HepG2 (cell line): ENCODE measurements around the gene FRMD4A. TPM values are rescaled to one million over a fixed set of nuclear protein-coding genes. Genes with fewer than 3 reads are reported as not detected.

Experiments
- ATAC-seq: fragments of 200-7000 bp; cut with Tn5 transposase; 3 replicates; pipeline ENCODE4 v1.9.1; 2020; ENCODE audit warnings: mild to moderate bottlenecking, moderate library complexity
- BruUV-seq: library from RNA; stranded (reverse); fragments of 400-500 nt; replicated peaks from 2 replicates; lab custom pipeline; 2021; lab: Mats Ljungman, UMichigan
- CTCF ChIA-PET: fragments of 300-600 bp; formaldehyde crosslinking; extraction: SDS; loops from one replicate; lab custom pipeline; 2021; ENCODE audit warnings: low total read pairs, inconsistent platforms, low intra/inter-chr PET ratio; lab: Yijun Ruan, JAX
- POLR2A ChIA-PET: fragments of 350-600 bp; sonication (Branson Sonifier 250); formaldehyde crosslinking; loops from one replicate; lab custom pipeline; 2020; ENCODE audit warnings: antibody characterized with exemption, inconsistent platforms; lab: Yijun Ruan, JAX
- DNase-seq: peaks from one replicate; pipeline ENCODE4 v3.0.0-alpha.2; 2015; ENCODE audit warnings: low spot score
- FAIRE-seq: peaks from 3 replicates; lab custom pipeline; 2011; peaks lifted over from hg19 to GRCh38; lab: Jason Lieb, UNC
- H2AFZ ChIP-seq: one replicate; pipeline ENCODE4 v1.6.1; 2011; ENCODE audit warnings: low read length, inconsistent platforms
- H3K27ac ChIP-seq: fragments of 300-600 bp; 3 replicates; pipeline ENCODE4 v1.8.0; 2011; ENCODE audit warnings: mixed run types, mild to moderate bottlenecking, mixed read lengths, low read length, inconsistent platforms; ENCODE audit not compliant: insufficient read depth; ENCODE audit errors: extremely low read length
- H3K27me3 ChIP-seq, 2 experiments: fragments of 200-600 bp in 1 of 2; 2 replicates in 1 of 2; 3 replicates in 1 of 2; pipeline versions ENCODE4 v1.6.0 to v1.8.0; 2011; ENCODE audit warnings: low read length in 2 of 2, mild to moderate bottlenecking in 2 of 2, moderate library complexity in 2 of 2, inconsistent platforms in 1 of 2; ENCODE audit not compliant: insufficient read depth in 2 of 2, control insufficient read depth in 1 of 2
- H3K36me3 ChIP-seq, 2 experiments: fragments of 200-600 bp in 1 of 2; replicated peaks in 1 of 2; 2 replicates in 1 of 2; 3 replicates in 1 of 2; pipeline versions ENCODE4 v1.5.1 to v1.8.0; 2011; ENCODE audit warnings: low read length in 2 of 2, inconsistent platforms in 1 of 2; ENCODE audit not compliant: insufficient read depth in 2 of 2, control insufficient read depth in 1 of 2
- H3K4me1 ChIP-seq: 2 replicates; pipeline ENCODE4 v1.5.1; 2012; ENCODE audit warnings: low read length, inconsistent platforms; ENCODE audit not compliant: insufficient read depth
- H3K4me2 ChIP-seq: 2 replicates; pipeline ENCODE4 v1.6.0; 2011; ENCODE audit warnings: low read depth, low read length, inconsistent platforms
- H3K4me3 ChIP-seq, 3 experiments: fragments of 200-600 bp in 1 of 3; sonication (generic), shearing (Covaris generic) in 1 of 3; replicated peaks in 1 of 3; 2 replicates each; pipeline ENCODE4 v1.5.1; 2011 to 2016; ENCODE audit warnings: low read length in 3 of 3, inconsistent platforms in 2 of 3, low read depth in 2 of 3, mild to moderate bottlenecking in 2 of 3, control low read depth in 1 of 3, mixed read lengths in 1 of 3; ENCODE audit not compliant: insufficient read depth in 1 of 3
- H3K79me2 ChIP-seq: one replicate; pipeline ENCODE4 v1.6.1; 2011; ENCODE audit warnings: low read length, inconsistent platforms; ENCODE audit not compliant: insufficient read depth
- H3K9ac ChIP-seq: 2 replicates; pipeline ENCODE4 v1.6.0; 2011; ENCODE audit warnings: mild to moderate bottlenecking, low read depth, low read length, inconsistent platforms; ENCODE audit not compliant: insufficient read depth
- H3K9me3 ChIP-seq: 2 replicates; pipeline ENCODE4 v1.5.1; 2012; ENCODE audit warnings: mild to moderate bottlenecking, low read length
- H4K20me1 ChIP-seq: 2 replicates; pipeline ENCODE4 v1.6.0; 2011; ENCODE audit warnings: inconsistent platforms, mild to moderate bottlenecking, low read length, moderate library complexity; ENCODE audit not compliant: insufficient read depth
- ASH2L ChIP-seq: fragments of 300-600, 200-600 bp; sonication (generic); IDR thresholded peaks from 2 replicates; pipeline ENCODE4 v1.7.0; 2017; ENCODE audit warnings: low read depth, mild to moderate bottlenecking, moderate library complexity, mixed read lengths, low read length; ENCODE audit not compliant: insufficient read length
- HES4 ChIP-seq: sonication (generic); formaldehyde crosslinking; IDR thresholded peaks from 2 replicates; pipeline ENCODE4 v1.9.0; 2021; ENCODE audit warnings: mild to moderate bottlenecking, missing genetic modification reagents, borderline replicate concordance
- HMG20B ChIP-seq: conservative IDR thresholded peaks from 2 replicates; pipeline ENCODE4 v1.6.1; 2016; ENCODE audit warnings: missing genetic modification reagents, missing compliant biosample characterization
- MED8 ChIP-seq: sonication (generic); formaldehyde crosslinking; IDR thresholded peaks from 2 replicates; pipeline ENCODE4 v1.8.1; 2023; ENCODE audit warnings: mild to moderate bottlenecking, missing genetic modification reagents; ENCODE audit not compliant: insufficient replicate concordance
- MXI1 ChIP-seq: IDR thresholded peaks from 3 replicates; pipeline ENCODE4 v1.6.1; 2012; ENCODE audit warnings: low read depth, low read length, inconsistent platforms, borderline replicate concordance
- PHF20 ChIP-seq: sonication (generic); formaldehyde crosslinking; IDR thresholded peaks from 2 replicates; pipeline ENCODE4 v1.5.0; 2020; ENCODE audit warnings: mild to moderate bottlenecking, missing genetic modification reagents
- ZBTB7B ChIP-seq: sonication (generic); formaldehyde crosslinking; IDR thresholded peaks from 2 replicates; pipeline ENCODE4 v1.4.0; 2020; ENCODE audit warnings: missing genetic modification reagents
- ZMYM2 ChIP-seq: sonication (generic); formaldehyde crosslinking; IDR thresholded peaks from 2 replicates; pipeline ENCODE4 v1.8.0; 2022; ENCODE audit warnings: mild to moderate bottlenecking, missing genetic modification reagents
- ZNF432 ChIP-seq: sonication (generic); formaldehyde crosslinking; IDR thresholded peaks from 2 replicates; pipeline ENCODE4 v1.5.0; 2020; ENCODE audit warnings: missing genetic modification reagents, mild to moderate bottlenecking, borderline replicate concordance
- ZNF614 ChIP-seq: IDR thresholded peaks from 2 replicates; pipeline ENCODE4 v1.6.1; 2018; ENCODE audit warnings: missing biosample characterization, missing genetic modification reagents, inconsistent platforms, borderline replicate concordance
- ZNF615 ChIP-seq: sonication (generic); formaldehyde crosslinking; IDR thresholded peaks from 2 replicates; pipeline ENCODE4 v1.5.0; 2020; ENCODE audit warnings: mild to moderate bottlenecking, missing genetic modification reagents, borderline replicate concordance
- ZSCAN29 ChIP-seq: sonication (generic); formaldehyde crosslinking; conservative IDR thresholded peaks from 2 replicates; pipeline ENCODE4 v1.4.0; 2020; ENCODE audit warnings: mild to moderate bottlenecking, missing genetic modification reagents
- WGBS: methylation state at CpG from one replicate; pipeline ENCODE4 v1.1.6; 2017; ENCODE audit warnings: low lambda C conversion rate; 5-methylcytosine and 5-hydroxymethylcytosine counted together
- in situ Hi-C: cut with HindIII; loops from 2 replicates; pipeline ENCODE4 v1.10.0; 2017; ENCODE audit warnings: low pct_unique_long_range_greater_than_20kb; ENCODE audit not compliant: extremely low pct_ligation_motif_present
- intact Hi-C: fragments of 100-400 bp; cut with micrococcal nuclease; formaldehyde crosslinking; loops from one replicate; pipeline ENCODE4 v1.10.0; 2022; ENCODE audit not compliant: unreplicated experiment
- polyA plus RNA-seq, 8 experiments: library from polyadenylated mRNA; depleted of rRNA in 3 of 8; stranded (reverse) in 7 of 8; unstranded in 1 of 8; fragments of >200 nt; fragmentation: Illumina TruSeq in 4 of 8; extraction: Trizol in 4 of 8; gene quantifications; 2 replicates each; pipeline versions ENCODE4 v1.2.1 to v1.2.3, GENCODE V29; 2011 to 2016; ENCODE audit warnings: low read depth in 4 of 8, missing spikeins in 1 of 8, mixed read lengths in 1 of 8; ENCODE audit not compliant: insufficient read depth in 1 of 8
- total RNA-seq, 5 experiments: library from RNA; depleted of rRNA; stranded (reverse); fragments of >200 nt; fragmentation: Illumina TruSeq; extraction: Trizol; gene quantifications; 2 replicates each; pipeline ENCODE4 v1.2.3, GENCODE V29; 2016; ENCODE audit warnings: low read depth in 1 of 5
- TF ChIP-seq, protein P1 (sequence below): sonication (generic); formaldehyde crosslinking; IDR thresholded peaks from 2 replicates; pipeline ENCODE4 v1.8.0; 2022; ENCODE audit warnings: missing genetic modification reagents, mild to moderate bottlenecking, borderline replicate concordance
- TF ChIP-seq, protein P2 (sequence below): sonication (generic); formaldehyde crosslinking; IDR thresholded peaks from 2 replicates; pipeline ENCODE4 v1.5.0; 2020; ENCODE audit warnings: mild to moderate bottlenecking, missing genetic modification reagents, borderline replicate concordance

The FRMD4A gene
- total and polyA plus RNA-seq, 2 of the 13 experiments (the other 11 are each of a cell fraction or from before 2014, with no cell fraction given), result 0.09 to 0.26 TPM

DNA sequence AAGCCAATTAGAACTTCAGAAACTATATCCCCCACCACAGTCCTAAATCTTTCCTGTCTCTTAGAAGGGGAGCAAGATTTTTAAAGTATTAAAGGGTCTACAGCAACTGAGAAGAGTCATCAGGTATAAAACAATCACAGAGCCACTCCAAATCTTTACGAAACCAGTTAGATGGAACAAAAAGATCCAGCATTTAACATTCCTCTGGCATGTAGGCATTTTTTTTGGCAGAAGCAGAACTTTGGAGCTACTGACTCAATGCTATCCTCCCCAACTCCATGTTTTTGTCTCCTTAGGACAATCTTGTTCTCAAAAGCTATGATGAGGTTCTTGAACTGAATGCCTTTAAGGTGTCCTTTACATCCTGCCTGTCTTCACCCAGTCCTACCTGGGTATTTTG lies 410.7 kb downstream of the FRMD4A start:
- DNase-seq (no peak), FAIRE-seq (no peak), ATAC-seq (no peak)
- in situ Hi-C loops (no loop called here), intact Hi-C loops (no loop called here)
- H2AFZ ChIP-seq, result no peak overlapping the region
- H3K9ac ChIP-seq, result no peak overlapping the region
- ChIA-PET POLR2A (no interaction called here), CTCF (no interaction called here)
- no peak overlapping the region for H3K4me3 ChIP-seq
- no peaks in the 10 kb centered on the region for H3K36me3 ChIP-seq
- WGBS, result 92% methylated on average over 1 of the region's 1 CpG
- peaks cover 10% of the 10 kb centered on the region for H3K4me1 ChIP-seq
- H3K79me2 ChIP-seq, result no peaks in the 10 kb centered on the region
- no peaks in the 10 kb centered on the region for H3K9me3 ChIP-seq
- H3K27me3 ChIP-seq, result no peaks in the 10 kb centered on the region; a peak in 1 of 5 replicates
- TF ChIP-seq ZNF432 (CRISPR knock-in tag) (no peak), ZMYM2 (no peak), ZNF615 (CRISPR knock-in tag) (no peak), HMG20B (CRISPR knock-in tag) (no peak), PHF20 (CRISPR knock-in tag) (no peak)
- TF ChIP-seq, protein P1, sequence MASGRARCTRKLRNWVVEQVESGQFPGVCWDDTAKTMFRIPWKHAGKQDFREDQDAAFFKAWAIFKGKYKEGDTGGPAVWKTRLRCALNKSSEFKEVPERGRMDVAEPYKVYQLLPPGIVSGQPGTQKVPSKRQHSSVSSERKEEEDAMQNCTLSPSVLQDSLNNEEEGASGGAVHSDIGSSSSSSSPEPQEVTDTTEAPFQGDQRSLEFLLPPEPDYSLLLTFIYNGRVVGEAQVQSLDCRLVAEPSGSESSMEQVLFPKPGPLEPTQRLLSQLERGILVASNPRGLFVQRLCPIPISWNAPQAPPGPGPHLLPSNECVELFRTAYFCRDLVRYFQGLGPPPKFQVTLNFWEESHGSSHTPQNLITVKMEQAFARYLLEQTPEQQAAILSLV (CRISPR knock-in tag), result no peak
- BruUV-seq, result no TSS peak
- H4K20me1 ChIP-seq, result no peaks in the 10 kb centered on the region
- H3K4me2 ChIP-seq, result no peak overlapping the region
- no peak overlapping the region for H3K27ac ChIP-seq

DNA sequence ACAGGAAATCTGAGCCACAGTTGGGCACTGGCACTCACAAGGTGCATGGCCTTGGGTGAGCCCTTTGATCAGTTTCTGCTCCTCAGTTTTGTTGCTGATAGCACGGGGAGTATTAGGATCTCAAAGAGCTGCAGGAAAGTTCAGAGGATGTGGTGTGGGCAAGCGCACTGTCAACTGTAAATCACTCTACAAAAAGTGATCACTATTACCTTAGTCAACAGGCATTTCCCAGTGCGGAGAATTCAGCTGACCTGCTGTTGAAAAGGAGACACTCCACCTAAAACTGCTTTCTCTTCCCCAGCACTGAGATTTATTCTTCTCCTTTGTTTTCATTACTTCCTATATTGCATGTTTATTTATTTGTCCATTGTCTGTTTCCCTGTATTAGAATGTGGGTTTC lies 412.9 kb downstream of the FRMD4A start:
- CTCF ChIA-PET, result no interaction called here
- no peak overlapping the region for H3K4me2 ChIP-seq
- H3K9me3 ChIP-seq, result no peaks in the 10 kb centered on the region
- 75% methylated on average over 2 of the region's 3 CpGs for WGBS
- H3K79me2 ChIP-seq, result no peaks in the 10 kb centered on the region
- POLR2A ChIA-PET, result no interaction called here
- no peak for FAIRE-seq
- H2AFZ ChIP-seq, result no peak overlapping the region
- H4K20me1 ChIP-seq, result no peaks in the 10 kb centered on the region
- no peak overlapping the region for H3K4me3 ChIP-seq
- no peak overlapping the region for H3K27ac ChIP-seq
- ATAC-seq, result no peak
- no peaks in the 10 kb centered on the region for H3K36me3 ChIP-seq
- no peak for DNase-seq
- H3K4me1 ChIP-seq, result peaks cover 10% of the 10 kb centered on the region
- H3K9ac ChIP-seq, result no peak overlapping the region
- H3K27me3 ChIP-seq, result no peaks in the 10 kb centered on the region
- no TSS peak for BruUV-seq
- in situ Hi-C loops (no loop called here), intact Hi-C loops (no loop called here)
- TF ChIP-seq, protein P2, sequence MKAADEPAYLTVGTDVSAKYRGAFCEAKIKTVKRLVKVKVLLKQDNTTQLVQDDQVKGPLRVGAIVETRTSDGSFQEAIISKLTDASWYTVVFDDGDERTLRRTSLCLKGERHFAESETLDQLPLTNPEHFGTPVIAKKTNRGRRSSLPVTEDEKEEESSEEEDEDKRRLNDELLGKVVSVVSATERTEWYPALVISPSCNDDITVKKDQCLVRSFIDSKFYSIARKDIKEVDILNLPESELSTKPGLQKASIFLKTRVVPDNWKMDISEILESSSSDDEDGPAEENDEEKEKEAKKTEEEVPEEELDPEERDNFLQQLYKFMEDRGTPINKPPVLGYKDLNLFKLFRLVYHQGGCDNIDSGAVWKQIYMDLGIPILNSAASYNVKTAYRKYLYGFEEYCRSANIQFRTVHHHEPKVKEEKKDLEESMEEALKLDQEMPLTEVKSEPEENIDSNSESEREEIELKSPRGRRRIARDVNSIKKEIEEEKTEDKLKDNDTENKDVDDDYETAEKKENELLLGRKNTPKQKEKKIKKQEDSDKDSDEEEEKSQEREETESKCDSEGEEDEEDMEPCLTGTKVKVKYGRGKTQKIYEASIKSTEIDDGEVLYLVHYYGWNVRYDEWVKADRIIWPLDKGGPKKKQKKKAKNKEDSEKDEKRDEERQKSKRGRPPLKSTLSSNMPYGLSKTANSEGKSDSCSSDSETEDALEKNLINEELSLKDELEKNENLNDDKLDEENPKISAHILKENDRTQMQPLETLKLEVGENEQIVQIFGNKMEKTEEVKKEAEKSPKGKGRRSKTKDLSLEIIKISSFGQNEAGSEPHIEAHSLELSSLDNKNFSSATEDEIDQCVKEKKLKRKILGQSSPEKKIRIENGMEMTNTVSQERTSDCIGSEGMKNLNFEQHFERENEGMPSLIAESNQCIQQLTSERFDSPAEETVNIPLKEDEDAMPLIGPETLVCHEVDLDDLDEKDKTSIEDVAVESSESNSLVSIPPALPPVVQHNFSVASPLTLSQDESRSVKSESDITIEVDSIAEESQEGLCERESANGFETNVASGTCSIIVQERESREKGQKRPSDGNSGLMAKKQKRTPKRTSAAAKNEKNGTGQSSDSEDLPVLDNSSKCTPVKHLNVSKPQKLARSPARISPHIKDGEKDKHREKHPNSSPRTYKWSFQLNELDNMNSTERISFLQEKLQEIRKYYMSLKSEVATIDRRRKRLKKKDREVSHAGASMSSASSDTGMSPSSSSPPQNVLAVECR (CRISPR knock-in tag), result no peak
- TF ChIP-seq HES4 (CRISPR knock-in tag) (no peak), PHF20 (CRISPR knock-in tag) (no peak), ASH2L (no peak), ZNF614 (CRISPR knock-in tag) (no peak), ZBTB7B (CRISPR knock-in tag) (no peak), MXI1 (no peak), MED8 (no peak), ZSCAN29 (no peak)
